GM19468 (cell line): ENCODE data around the gene COL18A1.

Experiments
- ATAC-seq: cut with Tn5 transposase; IDR thresholded peaks from one replicate; pipeline ENCODE4 v1.9.1; 2021; ENCODE audit warnings: mild to moderate bottlenecking, moderate library complexity, moderate number of reproducible peaks; ENCODE audit not compliant: unreplicated experiment; ENCODE audit errors: extremely low read depth

Gene COL18A1

GRCh38 chr21:45545691-45546531, 140.9 kb downstream of the COL18A1 start:
- ATAC-seq = no peak

- no peak for ATAC-seq
Observed at GRCh38 chr21:45546636-45547544, 141.9 kb downstream of the COL18A1 start.

- no peak for ATAC-seq
Observed at GRCh38 chr21:45547545-45547900, 142.6 kb downstream of the COL18A1 start.

- no peak for ATAC-seq
Observed at GRCh38 chr21:45548711-45549491, 143.9 kb downstream of the COL18A1 start.

GRCh38 chr21:45549626-45550463, 144.9 kb downstream of the COL18A1 start:
- ATAC-seq = no peak

DNA sequence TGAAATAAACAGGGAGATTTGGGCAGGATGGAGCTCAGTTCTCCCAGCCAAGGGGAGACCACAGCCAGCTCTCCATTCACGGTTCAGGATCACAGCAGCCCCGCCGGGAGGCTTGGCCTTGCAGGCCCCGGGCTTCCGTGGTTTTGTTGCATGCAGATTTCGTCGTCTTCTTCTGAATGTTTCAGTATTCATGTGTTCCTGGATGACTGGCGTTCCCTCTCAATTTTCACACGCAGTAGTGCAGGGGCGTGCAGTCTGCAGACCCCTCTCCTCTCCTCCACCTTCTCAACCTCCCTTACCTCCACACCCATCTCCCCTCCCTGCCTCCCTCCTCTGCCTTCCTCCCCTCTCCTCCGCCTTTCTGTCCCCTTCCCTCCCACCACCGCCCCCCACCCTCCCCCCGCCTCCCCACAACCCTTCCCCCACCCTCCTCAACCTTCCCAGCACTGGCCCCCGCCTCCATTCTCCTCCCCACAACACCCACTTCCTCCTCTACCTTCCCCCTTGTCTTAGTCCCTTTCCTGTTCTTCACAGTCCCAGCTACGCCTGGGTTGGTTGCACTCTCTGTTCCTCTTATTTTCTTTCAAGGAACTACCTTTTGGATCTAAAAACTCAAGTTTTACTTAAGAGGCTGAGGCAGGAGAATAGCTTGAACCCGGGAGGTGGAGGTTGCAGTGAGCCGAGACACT, 145.7 kb downstream of the COL18A1 start:
- no peak for ATAC-seq

DNA sequence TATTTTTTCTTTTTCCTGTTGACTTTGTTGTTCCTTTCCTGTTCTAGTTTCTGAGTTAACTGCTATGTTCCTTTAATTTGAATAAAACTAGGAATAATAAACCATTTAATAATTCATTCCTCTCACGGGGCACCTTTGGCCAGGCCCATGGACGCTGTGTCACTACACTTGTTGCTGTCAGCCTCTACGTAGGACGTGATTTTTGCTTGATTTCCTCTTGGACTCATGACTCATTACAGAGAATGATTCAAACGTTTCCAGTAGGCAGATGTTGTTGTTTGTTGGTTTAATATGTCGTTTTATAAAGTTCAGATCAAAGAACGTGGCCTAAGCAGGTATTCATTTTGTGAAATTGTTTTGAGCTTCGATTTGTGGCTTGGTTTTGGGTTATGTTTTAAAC, 146.4 kb downstream of the COL18A1 start:
- ATAC-seq = no peak

- no peak for ATAC-seq
Observed at GRCh38 chr21:45551783-45552695, 147.1 kb downstream of the COL18A1 start.

DNA sequence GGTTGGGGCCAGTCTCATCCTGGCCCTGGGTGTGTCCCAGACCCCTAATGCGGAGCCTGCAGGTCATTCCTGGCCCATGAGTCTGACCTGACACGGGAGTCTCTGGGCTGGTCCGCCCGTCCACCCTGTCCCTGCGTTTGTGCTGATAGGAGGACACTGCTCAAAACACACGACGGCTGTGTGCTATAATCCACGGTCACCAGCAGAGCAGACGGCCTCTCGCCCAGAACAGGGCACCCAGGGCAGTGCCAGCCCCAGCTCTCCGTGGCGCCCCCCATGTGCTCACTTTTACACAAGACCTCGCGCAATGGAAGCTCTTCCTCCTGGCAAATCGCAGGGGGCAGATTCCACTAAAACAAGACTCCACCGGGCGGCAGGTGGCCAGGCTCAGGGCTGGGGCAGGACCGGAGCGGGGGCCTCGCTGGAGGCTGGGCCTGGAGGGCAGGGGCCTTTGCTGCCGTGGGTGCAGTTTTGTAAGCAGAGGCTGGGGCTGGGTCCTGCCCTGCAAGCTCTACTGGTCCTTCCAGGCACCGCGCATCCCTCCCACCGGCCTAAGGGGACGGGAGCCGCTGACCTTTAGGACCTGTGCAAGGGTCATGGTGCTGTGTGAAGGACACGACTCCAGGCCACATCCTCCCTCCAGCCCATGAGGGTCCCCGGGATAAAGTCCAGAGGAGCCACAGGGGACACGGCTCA, 147.9 kb downstream of the COL18A1 start:
- no peak for ATAC-seq

- ATAC-seq = no peak
Observed at GRCh38 chr21:45554477-45555175, 149.7 kb downstream of the COL18A1 start.

DNA sequence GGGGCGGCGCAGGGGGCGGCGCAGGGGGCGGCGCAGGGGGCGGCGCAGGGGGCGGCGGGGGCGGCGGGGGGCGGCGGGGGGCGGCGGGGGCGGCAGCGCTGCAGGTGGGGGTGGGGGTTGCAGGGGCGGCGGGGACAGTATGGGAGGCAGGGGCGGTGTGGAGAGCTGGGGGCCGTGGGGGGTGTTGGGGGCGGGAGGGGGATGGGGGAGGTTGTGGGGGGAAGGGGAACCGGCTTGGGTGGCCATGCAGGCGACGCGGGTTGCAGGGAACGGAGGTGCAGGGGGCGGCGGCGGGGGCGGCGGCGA, 150.2 kb downstream of the COL18A1 start:
- no peak for ATAC-seq

- no peak for ATAC-seq
Observed at GRCh38 chr21:45555557-45556301, 150.8 kb downstream of the COL18A1 start.

GRCh38 chr21:45556302-45556644, 151.3 kb downstream of the COL18A1 start:
- ATAC-seq = no peak

DNA sequence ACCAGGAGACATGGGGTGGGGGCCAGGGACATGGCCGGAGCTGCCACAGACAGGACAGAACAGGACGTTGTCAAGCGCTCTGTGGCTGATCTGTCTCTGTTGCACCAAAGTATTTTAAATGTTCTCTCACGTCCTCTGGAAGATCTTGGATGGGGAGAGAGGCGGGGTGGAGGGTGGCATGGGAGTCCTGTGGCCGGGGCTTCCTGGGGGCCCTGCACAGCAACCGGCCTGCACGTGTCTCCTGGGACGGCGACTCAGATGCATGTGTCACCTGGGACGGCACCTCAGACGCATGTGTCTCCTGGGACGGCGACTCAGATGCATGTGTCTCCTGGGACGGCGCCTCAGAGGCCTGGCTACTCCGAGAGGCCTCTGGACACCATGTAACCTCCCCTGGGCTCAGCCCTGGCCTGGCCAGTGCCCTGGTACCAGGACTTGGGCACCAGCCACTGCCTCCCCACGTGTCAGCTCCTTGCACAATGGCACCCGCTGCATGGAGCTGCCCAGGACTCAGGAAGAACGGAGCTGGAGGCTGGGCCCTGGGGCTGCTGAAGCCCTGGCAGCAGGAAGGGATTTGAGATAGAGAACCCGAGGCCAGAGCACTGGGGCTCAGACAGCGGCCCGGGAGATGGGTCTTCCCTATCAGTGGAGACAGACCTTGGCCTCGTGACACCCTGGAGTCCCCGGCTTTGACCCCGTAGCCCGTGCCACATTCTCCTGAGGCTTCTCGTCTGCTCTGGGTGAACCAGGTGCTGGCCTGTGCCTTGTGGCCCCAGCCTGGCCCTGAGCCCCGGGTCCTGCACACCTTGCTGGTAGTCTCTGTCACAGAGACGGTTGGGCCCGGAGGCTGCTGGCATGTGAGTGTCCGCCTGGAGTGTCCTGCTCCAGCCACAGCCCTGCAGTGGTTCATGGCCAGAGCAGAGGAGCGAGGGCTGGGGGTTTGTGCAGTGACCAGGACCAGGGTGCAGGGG, 152.0 kb downstream of the COL18A1 start:
- ATAC-seq = no peak

GRCh38 chr21:45557616-45558043, 152.7 kb downstream of the COL18A1 start:
- no peak for ATAC-seq
